CD14-positive monocyte (primary cell): ENCODE measurements around the gene PRRT3. TPM values are rescaled to one million over a fixed set of nuclear protein-coding genes. Genes with fewer than 3 reads are reported as not detected.

Experiments
- DNase-seq, 3 donors: peaks; one replicate each; pipeline ENCODE4 v3.0.0-alpha.2; 2011 to 2022
- H2AFZ ChIP-seq: 2 replicates; pipeline ENCODE4 v1.6.0; 2012; ENCODE audit warnings: mild to moderate bottlenecking, low read depth, low read length, inconsistent platforms; ENCODE audit not compliant: insufficient read depth, poor library complexity, severe bottlenecking
- H3K27ac ChIP-seq, 2 donors: 1 replicate in 1 of 2; 2 replicates in 1 of 2; pipeline ENCODE4 v1.5.1; 2012 to 2013; ENCODE audit warnings: low read length in 2 of 2, control low read depth in 1 of 2, inconsistent platforms in 1 of 2, low read depth in 1 of 2, mild to moderate bottlenecking in 1 of 2
- H3K27me3 ChIP-seq, 2 donors: one replicate each; pipeline versions ENCODE4 v1.6.0 to v1.6.1; 2011 to 2013; ENCODE audit warnings: low read length in 2 of 2; ENCODE audit not compliant: control insufficient read depth in 2 of 2, insufficient read depth in 2 of 2
- H3K36me3 ChIP-seq, 2 donors: replicated peaks in 1 of 2; 1 replicate in 1 of 2; 2 replicates in 1 of 2; pipeline versions ENCODE4 v1.5.1 to v1.6.1; 2012 to 2013; ENCODE audit warnings: low read length in 2 of 2, control low read depth in 1 of 2, inconsistent platforms in 1 of 2, mild to moderate bottlenecking in 1 of 2; ENCODE audit not compliant: insufficient read depth in 2 of 2, control insufficient read depth in 1 of 2
- H3K4me1 ChIP-seq, 2 donors: 1 replicate in 1 of 2; 2 replicates in 1 of 2; pipeline versions ENCODE4 v1.5.1 to v1.6.1; 2012 to 2013; ENCODE audit warnings: low read length in 2 of 2, control low read depth in 1 of 2, inconsistent platforms in 1 of 2, mild to moderate bottlenecking in 1 of 2, moderate library complexity in 1 of 2; ENCODE audit not compliant: insufficient read depth in 2 of 2, control insufficient read depth in 1 of 2
- H3K4me2 ChIP-seq: replicated peaks from 2 replicates; pipeline ENCODE3; 2012; ENCODE audit warnings: low read length, moderate library complexity, mild to moderate bottlenecking; ENCODE audit not compliant: poor library complexity, severe bottlenecking; ENCODE audit errors: extremely low read depth
- H3K4me3 ChIP-seq, 3 experiments: fragments of 200-600 bp in 1 of 3; sonication (generic) in 1 of 3; replicated peaks in 1 of 3; 1 replicate in 2 of 3; 2 replicates in 1 of 3; pipeline ENCODE4 v1.5.1; 2011 to 2013; ENCODE audit warnings: low read length in 3 of 3, mild to moderate bottlenecking in 3 of 3, control low read depth in 2 of 3, low read depth in 2 of 3, inconsistent platforms in 1 of 3, moderate library complexity in 1 of 3
- H3K79me2 ChIP-seq: 2 replicates; pipeline ENCODE4 v1.6.0; 2012; ENCODE audit warnings: mild to moderate bottlenecking, control low read depth, inconsistent platforms, low read length, moderate library complexity; ENCODE audit not compliant: insufficient read depth
- H3K9ac ChIP-seq: 2 replicates; pipeline ENCODE4 v1.6.0; 2017; ENCODE audit warnings: low read length, mild to moderate bottlenecking; ENCODE audit not compliant: insufficient read depth, poor library complexity, severe bottlenecking
- H3K9me3 ChIP-seq, 2 donors: replicated peaks in 1 of 2; 1 replicate in 1 of 2; 2 replicates in 1 of 2; pipeline versions ENCODE4 v1.5.1 to v1.6.1; 2012 to 2013; ENCODE audit warnings: low read length in 2 of 2, control low read depth in 1 of 2; ENCODE audit not compliant: control insufficient read depth in 1 of 2, insufficient read depth in 1 of 2
- H4K20me1 ChIP-seq: 2 replicates; pipeline ENCODE4 v1.6.0; 2012; ENCODE audit warnings: mild to moderate bottlenecking, low read length, control low read depth, moderate library complexity; ENCODE audit not compliant: insufficient read depth
- H3K27ac Mint-ChIP-seq, 7 donors: one replicate each; pipeline ENCODE4 v1.8.0; 2020; ENCODE audit warnings: mild to moderate bottlenecking in 7 of 7, mixed read lengths in 7 of 7, moderate library complexity in 6 of 7, inconsistent platforms in 2 of 7
- H3K27me3 Mint-ChIP-seq, 3 donors: one replicate each; pipeline ENCODE4 v1.8.0; 2021 to 2022; ENCODE audit warnings: low read depth in 3 of 3, mild to moderate bottlenecking in 3 of 3, mixed read lengths in 3 of 3, moderate library complexity in 3 of 3, inconsistent platforms in 1 of 3
- H3K36me3 Mint-ChIP-seq, 2 donors: one replicate each; pipeline ENCODE4 v1.8.0; 2020; ENCODE audit warnings: mixed read lengths in 2 of 2, inconsistent platforms in 1 of 2, mild to moderate bottlenecking in 1 of 2
- H3K4me1 Mint-ChIP-seq: one replicate; pipeline ENCODE4 v1.8.0; 2020; ENCODE audit warnings: mild to moderate bottlenecking, mixed read lengths
- H3K4me3 Mint-ChIP-seq, 2 donors: one replicate each; pipeline ENCODE4 v1.8.0; 2020; ENCODE audit warnings: mild to moderate bottlenecking in 2 of 2, mixed read lengths in 2 of 2, moderate library complexity in 1 of 2
- H3K9me3 Mint-ChIP-seq, 7 donors: one replicate each; pipeline ENCODE4 v1.8.0; 2020 to 2022; ENCODE audit warnings: mixed read lengths in 7 of 7, mild to moderate bottlenecking in 6 of 7, moderate library complexity in 6 of 7, inconsistent platforms in 2 of 7
- whole genome bisulfite sequencing: methylation state at CpG from one replicate; pipeline ENCODE4 v1.1.5; 2013; ENCODE audit warnings: missing lambda C conversion rate; ENCODE audit not compliant: insufficient coverage; 5-methylcytosine and 5-hydroxymethylcytosine counted together
- intact Hi-C, 2 donors: fragments of 100-400 bp; cut with micrococcal nuclease; formaldehyde crosslinking; loops; one replicate each; pipeline versions ENCODE4 v1.15.0 to v1.15.1; 2023
- polyA plus RNA-seq, 3 donors: library from polyadenylated mRNA; depleted of rRNA in 1 of 3; unstranded in 2 of 3; stranded (reverse) in 1 of 3; fragments of 300-500 nt in 2 of 3; fragments of >200 nt in 1 of 3; fragmentation: Illumina TruSeq in 2 of 3; gene quantifications; 1 replicate in 2 of 3; 2 replicates in 1 of 3; pipeline ENCODE4 v1.2.3, GENCODE V29; 2012 to 2021
- TF ChIP-seq, protein P1 (sequence below): fragments of 200-600 bp; IDR thresholded peaks from one replicate; pipeline ENCODE4 v1.8.0; 2022; ENCODE audit warnings: antibody characterized with exemption, mild to moderate bottlenecking

PRRT3 gene
- polyA plus RNA-seq, 3 donors, result 0.11 to 0.57 (median 0.31) TPM

DNA sequence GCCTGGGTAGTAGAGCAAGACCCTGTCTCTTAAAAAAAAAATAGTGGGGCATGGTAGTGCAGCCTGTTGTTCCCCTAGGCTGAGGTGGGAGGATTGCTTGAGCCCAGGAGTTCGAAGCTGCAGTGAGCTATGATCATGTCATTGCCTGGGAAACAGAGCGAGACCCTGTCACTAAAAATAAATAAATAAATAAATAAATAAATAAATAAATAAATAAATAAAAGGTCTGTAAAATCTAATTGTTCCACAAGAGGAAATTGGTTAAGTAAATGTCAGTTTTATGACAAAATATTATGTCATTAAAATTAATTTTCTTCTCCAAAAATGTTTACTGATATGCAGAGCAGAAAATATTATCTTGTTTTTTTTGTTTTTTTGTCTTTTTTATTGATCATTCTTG, 13.2 kb downstream of the PRRT3 start:
- Mint-ChIP-seq H3K4me3 (no peak overlapping the region), H3K36me3 (peaks cover 40 to 50% of the 10 kb centered on the region in 2 donors), H3K4me1 (peaks cover 22% of the 10 kb centered on the region), H3K9me3 (no peaks in the 10 kb centered on the region), H3K27me3 (no peaks in the 10 kb centered on the region), H3K27ac (no peak overlapping the region)
- Histone ChIP-seq H2AFZ (no peak overlapping the region), H3K27me3 (no peaks in the 10 kb centered on the region), H3K9me3 (no peaks in the 10 kb centered on the region), H3K27ac (no peak overlapping the region), H3K4me3 (no peak overlapping the region), H3K4me1 (peaks cover 13 to 20% of the 10 kb centered on the region in 2 donors), H4K20me1 (no peaks in the 10 kb centered on the region), H3K79me2 (peaks cover 5% of the 10 kb centered on the region), H3K4me2 (no peak overlapping the region), H3K36me3 (peaks cover 13 to 34% of the 10 kb centered on the region in 2 donors), H3K9ac (no peak overlapping the region)
- DNase-seq, result no peak
- intact Hi-C loops, result loop anchor here in 1 of 2 donors (10.0 kb wide), 1 partner anchor 386 kb away; the partner anchor contains the start of gene SEC13
- WGBS, result no CpG with 5 or more reads among the region's 2 CpGs
- TF ChIP-seq, protein P1, sequence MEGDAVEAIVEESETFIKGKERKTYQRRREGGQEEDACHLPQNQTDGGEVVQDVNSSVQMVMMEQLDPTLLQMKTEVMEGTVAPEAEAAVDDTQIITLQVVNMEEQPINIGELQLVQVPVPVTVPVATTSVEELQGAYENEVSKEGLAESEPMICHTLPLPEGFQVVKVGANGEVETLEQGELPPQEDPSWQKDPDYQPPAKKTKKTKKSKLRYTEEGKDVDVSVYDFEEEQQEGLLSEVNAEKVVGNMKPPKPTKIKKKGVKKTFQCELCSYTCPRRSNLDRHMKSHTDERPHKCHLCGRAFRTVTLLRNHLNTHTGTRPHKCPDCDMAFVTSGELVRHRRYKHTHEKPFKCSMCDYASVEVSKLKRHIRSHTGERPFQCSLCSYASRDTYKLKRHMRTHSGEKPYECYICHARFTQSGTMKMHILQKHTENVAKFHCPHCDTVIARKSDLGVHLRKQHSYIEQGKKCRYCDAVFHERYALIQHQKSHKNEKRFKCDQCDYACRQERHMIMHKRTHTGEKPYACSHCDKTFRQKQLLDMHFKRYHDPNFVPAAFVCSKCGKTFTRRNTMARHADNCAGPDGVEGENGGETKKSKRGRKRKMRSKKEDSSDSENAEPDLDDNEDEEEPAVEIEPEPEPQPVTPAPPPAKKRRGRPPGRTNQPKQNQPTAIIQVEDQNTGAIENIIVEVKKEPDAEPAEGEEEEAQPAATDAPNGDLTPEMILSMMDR, result no peak

GRCh38 chr3:9937486-9938238, 14.5 kb downstream of the PRRT3 start:
- H3K9me3 ChIP-seq, result no peaks in the 10 kb centered on the region
- H3K27me3 Mint-ChIP-seq, result no peaks in the 10 kb centered on the region
- H3K27ac ChIP-seq, result no peak overlapping the region
- peak overlapping the region in 2 of 7 donors; percentile 28 to 42 for H3K27ac Mint-ChIP-seq
- intact Hi-C loops, result loop anchor here in 1 of 2 donors (10.0 kb wide), 1 partner anchor 387 kb away; the partner anchor contains the start of gene SEC13
- H3K36me3 ChIP-seq, result peaks cover 11 to 25% of the 10 kb centered on the region in 2 donors
- no peak overlapping the region for H3K4me3 Mint-ChIP-seq
- H3K4me1 ChIP-seq, result peaks cover 20 to 31% of the 10 kb centered on the region in 2 donors
- peaks cover 23% of the 10 kb centered on the region for H3K4me1 Mint-ChIP-seq
- TF ChIP-seq, protein P1, result no peak
- H3K4me2 ChIP-seq, result no peak overlapping the region
- WGBS, result 96% methylated on average over 11 of the region's 13 CpGs
- no peaks in the 10 kb centered on the region for H3K9me3 Mint-ChIP-seq
- no peaks in the 10 kb centered on the region for H4K20me1 ChIP-seq
- no peak overlapping the region for H3K4me3 ChIP-seq
- no peak overlapping the region for H3K9ac ChIP-seq
- no peak for DNase-seq
- no peaks in the 10 kb centered on the region for H3K27me3 ChIP-seq
- H3K79me2 ChIP-seq, result peaks cover 5% of the 10 kb centered on the region
- peaks cover 35 to 39% of the 10 kb centered on the region in 2 donors for H3K36me3 Mint-ChIP-seq
- no peak overlapping the region for H2AFZ ChIP-seq
